Fibroblast of upper back skin (primary cell): ENCODE measurements around the gene MLST8.
"Not testable (repeated sequence)": the region's sequence is repeated elsewhere in the genome, so short reads cannot be mapped to it uniquely, and the experiment has no call there.

Source experiments
- DNase-seq: peaks from one replicate; pipeline ENCODE4 v3.0.0-alpha.2; 2013

The MLST8 gene

GRCh38 chr16:2191446-2191706 lies 13.9 kb upstream of the MLST8 start:
- DNase-seq: no peak

- DNase-seq: peak; percentile 51
Measured at GRCh38 chr16:2194166-2194834, 11.0 kb upstream of the MLST8 start.

GRCh38 chr16:2194852-2195321 lies 10.4 kb upstream of the MLST8 start:
- DNase-seq: peak; percentile 25

GRCh38 chr16:2195322-2196161 lies 9.7 kb upstream of the MLST8 start:
- DNase-seq: no peak

GRCh38 chr16:2196162-2196980 lies 8.9 kb upstream of the MLST8 start, which contains the start of gene CASKIN1:
CASKIN1 (minus strand) TSS chr16:2196605; CDS start chr16:2196432, 173 bp downstream.
- no peak for DNase-seq

- DNase-seq: no peak
Measured at GRCh38 chr16:2196981-2197511, 8.2 kb upstream of the MLST8 start.

- no peak for DNase-seq
Measured at GRCh38 chr16:2197765-2198164, 7.5 kb upstream of the MLST8 start.

GRCh38 chr16:2198283-2198682 lies 7.0 kb upstream of the MLST8 start:
- DNase-seq: no peak

- DNase-seq: no peak
Measured at GRCh38 chr16:2199095-2199494, 6.2 kb upstream of the MLST8 start.

- DNase-seq: no peak
Measured at GRCh38 chr16:2199621-2200139, 5.6 kb upstream of the MLST8 start.

GRCh38 chr16:2200313-2200712 lies 4.9 kb upstream of the MLST8 start:
- DNase-seq: no peak

- not testable (repeated sequence) for DNase-seq
Measured at GRCh38 chr16:2203119-2203688, 2.0 kb upstream of the MLST8 start.

GRCh38 chr16:2204416-2205103 lies 694 bp upstream of the MLST8 start:
- DNase-seq: no peak

GRCh38 chr16:2205967-2206313 lies 686 bp downstream of the MLST8 start:
- DNase-seq: no peak

GRCh38 chr16:2206420-2206779 lies 1.1 kb downstream of the MLST8 start:
- no peak for DNase-seq

- no peak for DNase-seq
Measured at GRCh38 chr16:2206780-2207433, 1.7 kb downstream of the MLST8 start.

GRCh38 chr16:2207872-2208271 lies 2.6 kb downstream of the MLST8 start:
- DNase-seq: no peak

- no peak for DNase-seq
Measured at GRCh38 chr16:2208308-2208707, 3.1 kb downstream of the MLST8 start.

- no peak for DNase-seq
Measured at GRCh38 chr16:2208772-2209171, 3.5 kb downstream of the MLST8 start.

- DNase-seq: no peak
Measured at GRCh38 chr16:2209258-2210008, 4.2 kb downstream of the MLST8 start.

GRCh38 chr16:2210009-2210332 lies 4.7 kb downstream of the MLST8 start:
- DNase-seq: no peak
